GM13977 (cell line): ENCODE data around the gene KIF4A.

ENCODE experiments used
- DNase-seq: peaks from one replicate; pipeline ENCODE4 v3.0.0; 2012; ENCODE audit warnings: low spot score
- CTCF ChIP-seq: IDR thresholded peaks from 2 replicates; pipeline ENCODE4 v1.5.1; 2012; ENCODE audit warnings: mild to moderate bottlenecking, control low read depth; ENCODE audit not compliant: insufficient read depth; ENCODE audit errors: extremely low read depth, missing control alignments
- in situ Hi-C: fragments of 300-500 bp; cut with MboI; formaldehyde crosslinking; loops from one replicate; pipeline ENCODE4 v1.12.0; 2022; ENCODE audit warnings: low sequenced_read_pairs, low pct_unique_long_range_greater_than_20kb, mixed read lengths, inconsistent platforms; ENCODE audit not compliant: unreplicated experiment

Gene KIF4A

GRCh38 chrX:70453024-70453618 lies 163.2 kb downstream of the KIF4A start:
- no peak for TF ChIP-seq CTCF
- DNase-seq, result peak; percentile 44
- in situ Hi-C loops, result no loop called here

DNA sequence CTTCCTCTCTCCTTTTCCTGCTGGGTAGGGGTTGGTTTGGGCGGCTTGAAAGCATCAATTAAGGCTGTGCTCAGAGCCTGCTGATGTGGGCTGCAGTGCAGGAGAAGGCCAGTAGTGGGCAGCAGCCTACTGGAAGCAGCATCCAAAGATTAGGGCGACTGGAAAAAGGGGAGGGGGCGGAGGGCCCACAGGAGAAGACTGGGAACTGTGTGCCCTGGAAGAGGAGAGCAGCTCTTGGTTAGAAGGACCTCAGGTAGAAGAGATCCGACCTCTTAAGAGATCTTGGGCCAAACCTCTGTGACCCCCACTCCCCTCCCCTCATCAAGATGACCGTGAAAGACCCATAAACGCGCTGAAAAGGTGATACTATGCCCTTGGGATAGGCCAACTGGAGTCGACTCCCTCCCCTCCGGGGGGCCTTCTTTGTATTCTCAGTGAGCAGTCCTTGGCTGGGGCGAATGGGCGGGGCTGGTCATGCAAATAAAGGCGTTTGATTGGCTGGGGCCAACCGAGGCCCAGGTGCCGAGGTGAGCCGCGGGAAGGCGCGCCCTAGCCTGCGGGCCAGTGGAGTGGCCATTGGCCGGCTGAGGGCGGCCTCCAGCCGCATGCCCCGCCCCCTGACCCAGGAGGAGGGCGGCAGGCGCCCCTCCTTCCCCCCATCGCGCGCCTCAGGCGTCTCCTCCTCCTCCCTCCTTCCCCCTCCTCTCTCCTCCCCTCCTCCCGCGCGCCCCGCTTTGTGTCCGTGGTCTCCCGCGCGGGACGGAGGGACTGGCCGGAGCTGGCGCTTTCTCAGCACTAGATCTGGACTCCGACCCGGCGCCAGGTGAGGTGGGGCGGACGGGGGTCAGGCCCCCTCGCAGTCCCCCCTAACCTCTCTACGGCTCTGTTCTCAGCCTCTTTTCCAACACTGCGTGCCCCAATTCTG lies 164.8 kb downstream of the KIF4A start:
- in situ Hi-C loops, result no loop called here
- peak; percentile 73 for DNase-seq
- peak; percentile 85 for TF ChIP-seq CTCF

- DNase-seq, result peak; percentile 44
- TF ChIP-seq CTCF, result no peak
- in situ Hi-C loops, result no loop called here
Observed at GRCh38 chrX:70455366-70456202, 165.7 kb downstream of the KIF4A start.

DNA sequence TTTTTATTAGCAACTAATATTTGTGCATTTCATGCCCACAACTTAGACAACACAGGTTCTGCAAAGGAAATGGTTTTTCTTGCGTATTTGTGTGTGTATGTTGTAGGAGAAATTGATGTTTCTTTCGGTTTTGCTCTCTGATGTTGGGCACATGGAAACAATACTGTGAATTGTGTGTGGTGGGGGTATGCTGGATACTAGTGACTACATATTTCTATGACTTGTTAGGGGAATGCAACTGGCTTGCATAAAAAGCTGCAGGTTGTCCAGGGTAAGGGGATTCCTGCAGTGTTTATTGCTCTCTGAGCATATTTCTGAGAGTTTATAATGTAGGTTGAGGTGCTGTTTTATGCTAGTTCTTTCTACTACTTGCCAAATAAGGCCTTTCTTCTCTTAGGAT lies 166.4 kb downstream of the KIF4A start:
- in situ Hi-C loops, result no loop called here
- peak; percentile 19 for DNase-seq
- TF ChIP-seq CTCF, result no peak

GRCh38 chrX:70461026-70461425 lies 171.1 kb downstream of the KIF4A start:
- no peak for DNase-seq
- in situ Hi-C loops, result no loop called here
- TF ChIP-seq CTCF, result no peak

DNA sequence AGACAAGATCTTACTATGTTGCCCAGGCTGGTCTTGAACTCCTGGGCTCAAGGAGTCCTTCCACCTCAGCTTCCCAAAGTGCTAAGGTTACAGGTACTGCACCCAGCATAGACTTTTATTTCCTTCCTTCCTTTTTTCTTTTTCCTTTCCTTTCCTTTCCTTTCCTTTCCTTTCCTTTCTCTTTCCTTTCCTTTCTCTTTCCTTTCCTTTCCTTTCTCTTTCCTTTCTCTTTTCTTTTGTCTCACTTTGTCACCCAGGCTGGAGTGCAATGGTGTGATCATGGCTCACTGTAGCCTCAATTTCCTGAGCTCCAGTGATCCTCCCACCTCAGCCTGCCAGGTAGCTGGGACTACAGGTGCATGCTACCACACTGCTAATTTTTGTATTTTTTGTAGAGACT lies 174.1 kb downstream of the KIF4A start:
- in situ Hi-C loops, result no loop called here
- TF ChIP-seq CTCF, result no peak
- DNase-seq, result no peak
